WTC11 (cell line): ENCODE data around the gene COL26A1. TPM values are rescaled to one million over a fixed set of nuclear protein-coding genes. Genes with fewer than 3 reads are reported as not detected.

Experiments used
- ATAC-seq: fragments of 200-7000 bp; cut with Tn5 transposase; 2 replicates; pipeline ENCODE4 v1.10.0; 2021; ENCODE audit warnings: mild to moderate bottlenecking, moderate library complexity
- CTCF ChIA-PET: fragments of 300-600 bp; sonication (Branson Sonifier 250); formaldehyde crosslinking; loops from one replicate; lab custom pipeline; 2021; ENCODE audit warnings: antibody characterized with exemption; lab: Charles Lee
- POLR2A ChIA-PET: fragments of 350-600 bp; sonication (Branson Sonifier 250); formaldehyde crosslinking; loops from one replicate; lab custom pipeline; 2021; ENCODE audit warnings: antibody characterized with exemption; lab: Charles Lee
- DNase-seq: peaks from one replicate; pipeline ENCODE4 v3.0.0; 2021; ENCODE audit warnings: low spot score
- H3K27ac Mint-ChIP-seq: 2 replicates; pipeline ENCODE4 v1.8.0; 2021; ENCODE audit warnings: mixed read lengths
- H3K27me3 Mint-ChIP-seq: 2 replicates; pipeline ENCODE4 v1.8.0; 2021; ENCODE audit warnings: low read depth, mild to moderate bottlenecking, moderate library complexity, mixed read lengths
- H3K36me3 Mint-ChIP-seq: 2 replicates; pipeline ENCODE4 v1.8.0; 2021; ENCODE audit warnings: mixed read lengths
- H3K4me1 Mint-ChIP-seq: 2 replicates; pipeline ENCODE4 v1.8.0; 2022; ENCODE audit warnings: mixed read lengths
- H3K4me3 Mint-ChIP-seq: 2 replicates; pipeline ENCODE4 v1.8.0; 2021; ENCODE audit warnings: mild to moderate bottlenecking, moderate library complexity, mixed read lengths
- H3K9me3 Mint-ChIP-seq: 2 replicates; pipeline ENCODE4 v1.8.0; 2021; ENCODE audit warnings: mixed read lengths
- ETV6 ChIP-seq: sonication (generic); formaldehyde crosslinking; IDR thresholded peaks from 2 replicates; pipeline ENCODE4 v1.8.1; 2022; ENCODE audit warnings: mild to moderate bottlenecking, missing genetic modification reagents
- GRHL2 ChIP-seq: fragments of 250-450 bp; sonication (Bioruptor Pico); IDR thresholded peaks from 2 replicates; pipeline ENCODE4 v1.8.0; 2022; ENCODE audit warnings: mild to moderate bottlenecking, moderate library complexity; ENCODE audit not compliant: insufficient replicate concordance, severe bottlenecking
- HMGA2 ChIP-seq: fragments of 250-450 bp; sonication (Bioruptor Pico); IDR thresholded peaks from 2 replicates; pipeline ENCODE4 v1.4.0; 2021; ENCODE audit warnings: mild to moderate bottlenecking, moderate library complexity
- NFE2L1 ChIP-seq: sonication (generic); formaldehyde crosslinking; IDR thresholded peaks from 2 replicates; pipeline ENCODE4 v1.8.1; 2023; ENCODE audit warnings: missing genetic modification reagents
- NFYB ChIP-seq: sonication (generic); formaldehyde crosslinking; conservative IDR thresholded peaks from 2 replicates; pipeline ENCODE4 v1.8.0; 2022; ENCODE audit warnings: low read depth, missing genetic modification reagents
- PRRX2 ChIP-seq: fragments of 250-450 bp; sonication (Bioruptor Pico); IDR thresholded peaks from 2 replicates; pipeline ENCODE4 v1.8.0; 2021; ENCODE audit warnings: mild to moderate bottlenecking
- SMAD4 ChIP-seq: sonication (generic); formaldehyde crosslinking; IDR thresholded peaks from 2 replicates; pipeline ENCODE4 v1.8.0; 2022; ENCODE audit warnings: mild to moderate bottlenecking, missing genetic modification reagents
- SOX15 ChIP-seq: fragments of 250-450 bp; sonication (Bioruptor Pico); IDR thresholded peaks from 2 replicates; pipeline ENCODE4 v1.9.0; 2021; ENCODE audit warnings: mild to moderate bottlenecking
- total RNA-seq: library from RNA; stranded (reverse); gene quantifications from 3 replicates; pipeline ENCODE4 v1.2.3, GENCODE V29; 2021
- TF ChIP-seq, protein P1 (sequence below): sonication (generic); formaldehyde crosslinking; IDR thresholded peaks from 2 replicates; pipeline ENCODE4 v1.8.1; 2022; ENCODE audit warnings: missing genetic modification reagents, borderline replicate concordance
- TF ChIP-seq, protein P2 (sequence below): fragments of 200-600 bp; IDR thresholded peaks from 2 replicates; pipeline ENCODE4 v1.8.0; 2022; ENCODE audit warnings: antibody characterized with exemption
- TF ChIP-seq, protein P3 (sequence below): sonication (generic); formaldehyde crosslinking; IDR thresholded peaks from 2 replicates; pipeline ENCODE4 v1.8.1; 2022; ENCODE audit warnings: mild to moderate bottlenecking, missing genetic modification reagents, moderate library complexity, borderline replicate concordance
- TF ChIP-seq, protein P4 (sequence below): fragments of 250-450 bp; sonication (Bioruptor Pico); IDR thresholded peaks from 2 replicates; pipeline ENCODE4 v2.1.2; 2022; ENCODE audit warnings: mild to moderate bottlenecking, moderate library complexity
- TF ChIP-seq, protein P5 (sequence below): sonication (generic); formaldehyde crosslinking; IDR thresholded peaks from 2 replicates; pipeline ENCODE4 v1.8.0; 2023; ENCODE audit warnings: missing genetic modification reagents
- TF ChIP-seq, protein P6 (sequence below): sonication (generic); formaldehyde crosslinking; IDR thresholded peaks from 2 replicates; pipeline ENCODE4 v1.8.1; 2023; ENCODE audit warnings: mild to moderate bottlenecking, missing genetic modification reagents, borderline replicate concordance
- TF ChIP-seq, protein P7 (sequence below): sonication (generic); formaldehyde crosslinking; IDR thresholded peaks from 2 replicates; pipeline ENCODE4 v1.8.0; 2022; ENCODE audit warnings: mild to moderate bottlenecking, missing genetic modification reagents

The COL26A1 gene
- total RNA-seq, 1 experiment from 2014 or later: 64.4 TPM

DNA sequence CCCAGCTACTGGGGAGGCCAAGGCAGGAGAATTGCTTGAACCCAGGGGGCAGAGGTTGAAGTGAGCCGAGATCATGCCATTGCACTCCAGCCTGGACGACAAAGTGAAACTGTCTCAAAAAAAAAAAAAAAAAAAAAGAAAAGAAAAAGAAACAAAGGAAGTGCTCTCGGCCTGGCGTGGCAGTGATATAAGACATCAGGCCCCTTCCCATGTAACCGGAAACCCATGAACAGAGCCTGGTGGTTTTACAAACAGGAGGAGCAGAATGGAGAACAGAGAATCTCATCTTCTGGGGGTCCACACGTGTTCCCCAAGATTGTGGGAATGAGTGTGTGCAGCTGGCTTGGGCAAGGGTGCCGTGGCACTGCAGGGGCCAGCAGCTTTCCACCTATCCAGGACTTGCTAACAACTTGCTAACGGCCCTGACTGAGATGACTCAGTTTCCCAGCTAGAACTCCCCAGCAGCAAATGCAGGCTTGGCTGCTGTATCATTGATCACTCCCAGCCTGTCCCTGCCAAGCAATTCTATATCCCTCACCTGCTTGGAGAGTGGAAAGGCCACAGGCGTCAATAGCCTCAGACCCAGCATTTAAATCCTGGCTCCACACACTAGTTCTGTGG lies 103.0 kb downstream of the COL26A1 start:
- Mint-ChIP-seq H3K9me3 (no peaks in the 10 kb centered on the region), H3K36me3 (no peaks in the 10 kb centered on the region; the same call in 1 of the 2 replicates), H3K4me3 (no peak overlapping the region), H3K27me3 (no peaks in the 10 kb centered on the region), H3K4me1 (peaks cover 40% of the 10 kb centered on the region), H3K27ac (peak overlapping the region; percentile 53)
- no peak for ATAC-seq
- no peak for DNase-seq
- ChIA-PET CTCF (no interaction called here), POLR2A (no interaction called here)
- TF ChIP-seq, protein P1, sequence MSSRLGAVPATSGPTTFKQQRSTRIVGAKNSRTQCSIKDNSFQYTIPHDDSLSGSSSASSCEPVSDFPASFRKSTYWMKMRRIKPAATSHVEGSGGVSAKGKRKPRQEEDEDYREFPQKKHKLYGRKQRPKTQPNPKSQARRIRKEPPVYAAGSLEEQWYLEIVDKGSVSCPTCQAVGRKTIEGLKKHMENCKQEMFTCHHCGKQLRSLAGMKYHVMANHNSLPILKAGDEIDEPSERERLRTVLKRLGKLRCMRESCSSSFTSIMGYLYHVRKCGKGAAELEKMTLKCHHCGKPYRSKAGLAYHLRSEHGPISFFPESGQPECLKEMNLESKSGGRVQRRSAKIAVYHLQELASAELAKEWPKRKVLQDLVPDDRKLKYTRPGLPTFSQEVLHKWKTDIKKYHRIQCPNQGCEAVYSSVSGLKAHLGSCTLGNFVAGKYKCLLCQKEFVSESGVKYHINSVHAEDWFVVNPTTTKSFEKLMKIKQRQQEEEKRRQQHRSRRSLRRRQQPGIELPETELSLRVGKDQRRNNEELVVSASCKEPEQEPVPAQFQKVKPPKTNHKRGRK (CRISPR knock-in tag): no peak
- TF ChIP-seq GRHL2 (no peak), SOX15 (CRISPR knock-in tag) (no peak), NFE2L1 (CRISPR knock-in tag) (no peak), PRRX2 (CRISPR knock-in tag) (no peak), HMGA2 (CRISPR knock-in tag) (no peak), ETV6 (CRISPR knock-in tag) (no peak)
- TF ChIP-seq, protein P2, sequence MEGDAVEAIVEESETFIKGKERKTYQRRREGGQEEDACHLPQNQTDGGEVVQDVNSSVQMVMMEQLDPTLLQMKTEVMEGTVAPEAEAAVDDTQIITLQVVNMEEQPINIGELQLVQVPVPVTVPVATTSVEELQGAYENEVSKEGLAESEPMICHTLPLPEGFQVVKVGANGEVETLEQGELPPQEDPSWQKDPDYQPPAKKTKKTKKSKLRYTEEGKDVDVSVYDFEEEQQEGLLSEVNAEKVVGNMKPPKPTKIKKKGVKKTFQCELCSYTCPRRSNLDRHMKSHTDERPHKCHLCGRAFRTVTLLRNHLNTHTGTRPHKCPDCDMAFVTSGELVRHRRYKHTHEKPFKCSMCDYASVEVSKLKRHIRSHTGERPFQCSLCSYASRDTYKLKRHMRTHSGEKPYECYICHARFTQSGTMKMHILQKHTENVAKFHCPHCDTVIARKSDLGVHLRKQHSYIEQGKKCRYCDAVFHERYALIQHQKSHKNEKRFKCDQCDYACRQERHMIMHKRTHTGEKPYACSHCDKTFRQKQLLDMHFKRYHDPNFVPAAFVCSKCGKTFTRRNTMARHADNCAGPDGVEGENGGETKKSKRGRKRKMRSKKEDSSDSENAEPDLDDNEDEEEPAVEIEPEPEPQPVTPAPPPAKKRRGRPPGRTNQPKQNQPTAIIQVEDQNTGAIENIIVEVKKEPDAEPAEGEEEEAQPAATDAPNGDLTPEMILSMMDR: no peak
- TF ChIP-seq, protein P3, sequence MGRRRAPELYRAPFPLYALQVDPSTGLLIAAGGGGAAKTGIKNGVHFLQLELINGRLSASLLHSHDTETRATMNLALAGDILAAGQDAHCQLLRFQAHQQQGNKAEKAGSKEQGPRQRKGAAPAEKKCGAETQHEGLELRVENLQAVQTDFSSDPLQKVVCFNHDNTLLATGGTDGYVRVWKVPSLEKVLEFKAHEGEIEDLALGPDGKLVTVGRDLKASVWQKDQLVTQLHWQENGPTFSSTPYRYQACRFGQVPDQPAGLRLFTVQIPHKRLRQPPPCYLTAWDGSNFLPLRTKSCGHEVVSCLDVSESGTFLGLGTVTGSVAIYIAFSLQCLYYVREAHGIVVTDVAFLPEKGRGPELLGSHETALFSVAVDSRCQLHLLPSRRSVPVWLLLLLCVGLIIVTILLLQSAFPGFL (CRISPR knock-in tag): no peak
- TF ChIP-seq, protein P4, sequence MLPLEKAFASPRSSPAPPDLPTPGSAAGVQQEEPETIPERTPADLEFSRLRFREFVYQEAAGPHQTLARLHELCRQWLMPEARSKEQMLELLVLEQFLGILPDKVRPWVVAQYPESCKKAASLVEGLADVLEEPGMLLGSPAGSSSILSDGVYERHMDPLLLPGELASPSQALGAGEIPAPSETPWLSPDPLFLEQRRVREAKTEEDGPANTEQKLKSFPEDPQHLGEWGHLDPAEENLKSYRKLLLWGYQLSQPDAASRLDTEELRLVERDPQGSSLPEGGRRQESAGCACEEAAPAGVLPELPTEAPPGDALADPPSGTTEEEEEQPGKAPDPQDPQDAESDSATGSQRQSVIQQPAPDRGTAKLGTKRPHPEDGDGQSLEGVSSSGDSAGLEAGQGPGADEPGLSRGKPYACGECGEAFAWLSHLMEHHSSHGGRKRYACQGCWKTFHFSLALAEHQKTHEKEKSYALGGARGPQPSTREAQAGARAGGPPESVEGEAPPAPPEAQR (CRISPR knock-in tag): no peak
- TF ChIP-seq, protein P5, sequence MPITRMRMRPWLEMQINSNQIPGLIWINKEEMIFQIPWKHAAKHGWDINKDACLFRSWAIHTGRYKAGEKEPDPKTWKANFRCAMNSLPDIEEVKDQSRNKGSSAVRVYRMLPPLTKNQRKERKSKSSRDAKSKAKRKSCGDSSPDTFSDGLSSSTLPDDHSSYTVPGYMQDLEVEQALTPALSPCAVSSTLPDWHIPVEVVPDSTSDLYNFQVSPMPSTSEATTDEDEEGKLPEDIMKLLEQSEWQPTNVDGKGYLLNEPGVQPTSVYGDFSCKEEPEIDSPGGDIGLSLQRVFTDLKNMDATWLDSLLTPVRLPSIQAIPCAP: no peak
- TF ChIP-seq, protein P6, sequence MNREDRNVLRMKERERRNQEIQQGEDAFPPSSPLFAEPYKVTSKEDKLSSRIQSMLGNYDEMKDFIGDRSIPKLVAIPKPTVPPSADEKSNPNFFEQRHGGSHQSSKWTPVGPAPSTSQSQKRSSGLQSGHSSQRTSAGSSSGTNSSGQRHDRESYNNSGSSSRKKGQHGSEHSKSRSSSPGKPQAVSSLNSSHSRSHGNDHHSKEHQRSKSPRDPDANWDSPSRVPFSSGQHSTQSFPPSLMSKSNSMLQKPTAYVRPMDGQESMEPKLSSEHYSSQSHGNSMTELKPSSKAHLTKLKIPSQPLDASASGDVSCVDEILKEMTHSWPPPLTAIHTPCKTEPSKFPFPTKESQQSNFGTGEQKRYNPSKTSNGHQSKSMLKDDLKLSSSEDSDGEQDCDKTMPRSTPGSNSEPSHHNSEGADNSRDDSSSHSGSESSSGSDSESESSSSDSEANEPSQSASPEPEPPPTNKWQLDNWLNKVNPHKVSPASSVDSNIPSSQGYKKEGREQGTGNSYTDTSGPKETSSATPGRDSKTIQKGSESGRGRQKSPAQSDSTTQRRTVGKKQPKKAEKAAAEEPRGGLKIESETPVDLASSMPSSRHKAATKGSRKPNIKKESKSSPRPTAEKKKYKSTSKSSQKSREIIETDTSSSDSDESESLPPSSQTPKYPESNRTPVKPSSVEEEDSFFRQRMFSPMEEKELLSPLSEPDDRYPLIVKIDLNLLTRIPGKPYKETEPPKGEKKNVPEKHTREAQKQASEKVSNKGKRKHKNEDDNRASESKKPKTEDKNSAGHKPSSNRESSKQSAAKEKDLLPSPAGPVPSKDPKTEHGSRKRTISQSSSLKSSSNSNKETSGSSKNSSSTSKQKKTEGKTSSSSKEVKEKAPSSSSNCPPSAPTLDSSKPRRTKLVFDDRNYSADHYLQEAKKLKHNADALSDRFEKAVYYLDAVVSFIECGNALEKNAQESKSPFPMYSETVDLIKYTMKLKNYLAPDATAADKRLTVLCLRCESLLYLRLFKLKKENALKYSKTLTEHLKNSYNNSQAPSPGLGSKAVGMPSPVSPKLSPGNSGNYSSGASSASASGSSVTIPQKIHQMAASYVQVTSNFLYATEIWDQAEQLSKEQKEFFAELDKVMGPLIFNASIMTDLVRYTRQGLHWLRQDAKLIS (CRISPR knock-in tag): no peak

DNA sequence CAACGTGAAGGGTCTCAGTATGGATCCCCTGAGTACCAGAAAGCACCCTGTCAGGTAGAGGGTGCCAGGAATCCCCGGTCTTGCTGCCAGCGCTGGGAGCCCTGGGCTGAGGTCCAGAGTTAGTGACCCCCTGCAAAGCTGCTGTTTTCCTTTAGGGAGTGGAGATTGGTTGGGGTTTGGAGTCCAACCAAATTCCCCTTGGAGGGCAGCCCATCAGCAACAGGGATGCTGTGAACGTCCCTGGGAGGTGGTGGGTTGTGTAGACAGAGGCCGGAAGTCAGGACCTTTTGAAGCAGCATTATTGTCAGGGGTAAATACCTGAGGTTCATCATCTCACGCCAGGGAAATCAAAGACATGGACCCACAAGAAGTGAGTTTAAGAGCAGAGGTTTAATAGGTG lies 104.2 kb downstream of the COL26A1 start:
- peak overlapping the region; percentile 89 for H3K27ac Mint-ChIP-seq
- H3K36me3 Mint-ChIP-seq: no peaks in the 10 kb centered on the region; the same call in 1 of the 2 replicates
- no peaks in the 10 kb centered on the region for H3K9me3 Mint-ChIP-seq
- DNase-seq (no peak), ATAC-seq (no peak)
- H3K27me3 Mint-ChIP-seq: no peaks in the 10 kb centered on the region
- H3K4me1 Mint-ChIP-seq: peaks cover 47% of the 10 kb centered on the region
- ChIA-PET POLR2A (no interaction called here), CTCF (no interaction called here)
- no peak overlapping the region for H3K4me3 Mint-ChIP-seq
- TF ChIP-seq, protein P3 (CRISPR knock-in tag): no peak
- TF ChIP-seq, protein P5: no peak
- no peak for TF ChIP-seq SMAD4 (CRISPR knock-in tag)
- no peak for TF ChIP-seq NFYB (CRISPR knock-in tag)
- TF ChIP-seq, protein P7, sequence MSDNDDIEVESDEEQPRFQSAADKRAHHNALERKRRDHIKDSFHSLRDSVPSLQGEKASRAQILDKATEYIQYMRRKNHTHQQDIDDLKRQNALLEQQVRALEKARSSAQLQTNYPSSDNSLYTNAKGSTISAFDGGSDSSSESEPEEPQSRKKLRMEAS (CRISPR knock-in tag): no peak
- TF ChIP-seq, protein P6 (CRISPR knock-in tag): no peak
